Vagina (tissue), 2 donors: ENCODE data around the gene DAG1.

Experiments
- POLR2A ChIP-seq, 2 donors: fragments of 450-650 bp; IDR thresholded peaks; one replicate each; pipeline ENCODE4 v1.6.1; 2017; ENCODE audit warnings: antibody characterized with exemption in 2 of 2, mild to moderate bottlenecking in 2 of 2, moderate library complexity in 2 of 2
- POLR2AphosphoS5 ChIP-seq, 2 donors: sonication (generic); formaldehyde crosslinking; IDR thresholded peaks; one replicate each; pipeline ENCODE4 v1.9.0; 2017; ENCODE audit warnings: antibody characterized with exemption in 2 of 2, mild to moderate bottlenecking in 2 of 2, low read depth in 1 of 2; ENCODE audit not compliant: insufficient read depth in 1 of 2
- TF ChIP-seq, protein P1 (sequence below), 3 experiments: fragments of 450-650 bp in 2 of 3; fragments of 200-600 bp in 1 of 3; sonication (generic) in 1 of 3; IDR thresholded peaks; one replicate each; pipeline ENCODE4 v1.5.1; 2017 to 2019; ENCODE audit warnings: antibody characterized with exemption in 3 of 3, mild to moderate bottlenecking in 2 of 3, moderate library complexity in 2 of 3

GRCh38 chr3:49498648-49499047 is 28.6 kb downstream of the DAG1 start:
- TF ChIP-seq, protein P1, sequence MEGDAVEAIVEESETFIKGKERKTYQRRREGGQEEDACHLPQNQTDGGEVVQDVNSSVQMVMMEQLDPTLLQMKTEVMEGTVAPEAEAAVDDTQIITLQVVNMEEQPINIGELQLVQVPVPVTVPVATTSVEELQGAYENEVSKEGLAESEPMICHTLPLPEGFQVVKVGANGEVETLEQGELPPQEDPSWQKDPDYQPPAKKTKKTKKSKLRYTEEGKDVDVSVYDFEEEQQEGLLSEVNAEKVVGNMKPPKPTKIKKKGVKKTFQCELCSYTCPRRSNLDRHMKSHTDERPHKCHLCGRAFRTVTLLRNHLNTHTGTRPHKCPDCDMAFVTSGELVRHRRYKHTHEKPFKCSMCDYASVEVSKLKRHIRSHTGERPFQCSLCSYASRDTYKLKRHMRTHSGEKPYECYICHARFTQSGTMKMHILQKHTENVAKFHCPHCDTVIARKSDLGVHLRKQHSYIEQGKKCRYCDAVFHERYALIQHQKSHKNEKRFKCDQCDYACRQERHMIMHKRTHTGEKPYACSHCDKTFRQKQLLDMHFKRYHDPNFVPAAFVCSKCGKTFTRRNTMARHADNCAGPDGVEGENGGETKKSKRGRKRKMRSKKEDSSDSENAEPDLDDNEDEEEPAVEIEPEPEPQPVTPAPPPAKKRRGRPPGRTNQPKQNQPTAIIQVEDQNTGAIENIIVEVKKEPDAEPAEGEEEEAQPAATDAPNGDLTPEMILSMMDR (IDR thresholded peaks at IDR 0.05) = no peak
- TF ChIP-seq POLR2A (IDR thresholded peaks at IDR 0.05) (no peak), POLR2AphosphoS5 (IDR thresholded peaks at IDR 0.05; ENCODE audit: insufficient read depth in 1 of 2, low read depth in 1 of 2) (no peak)
